GM20000 (cell line): ENCODE data around the gene LHPP.

Source experiments
- DNase-seq: peaks from one replicate; pipeline ENCODE4 v3.0.0; 2012; ENCODE audit warnings: low spot score
- CTCF ChIP-seq: IDR thresholded peaks from 2 replicates; pipeline ENCODE4 v1.5.1; 2012; ENCODE audit warnings: mild to moderate bottlenecking, control low read depth; ENCODE audit errors: extremely low read depth, missing control alignments

The LHPP gene

GRCh38 chr10:124495162-124495561 is 33.5 kb downstream of the LHPP start:
- no peak for TF ChIP-seq CTCF
- DNase-seq: no peak

DNA sequence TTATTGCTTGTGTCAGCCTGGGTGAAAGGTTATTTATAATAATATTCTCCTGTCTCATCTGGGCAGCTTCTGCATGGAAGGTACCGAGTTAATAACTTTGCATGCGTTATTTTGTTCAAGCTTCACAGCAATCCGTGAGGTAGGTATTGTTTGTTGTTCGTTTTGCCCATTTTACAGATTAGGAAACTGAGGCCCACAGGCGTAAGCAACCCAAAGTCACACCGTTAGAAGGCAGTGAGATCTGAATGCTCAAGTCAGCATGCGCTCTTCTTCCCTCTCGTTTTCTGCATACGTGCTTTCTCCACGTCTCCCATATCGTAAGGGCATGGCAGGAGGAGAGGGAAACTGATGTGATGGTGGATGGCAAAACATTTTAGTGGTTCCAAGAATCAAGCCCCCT is 34.1 kb downstream of the LHPP start:
- TF ChIP-seq CTCF: no peak

GRCh38 chr10:124496150-124496549 is 34.5 kb downstream of the LHPP start:
- DNase-seq: no peak
- TF ChIP-seq CTCF: no peak

More for the DNA sequence above, 34.1 kb downstream of the LHPP start:
- no peak for DNase-seq

DNA sequence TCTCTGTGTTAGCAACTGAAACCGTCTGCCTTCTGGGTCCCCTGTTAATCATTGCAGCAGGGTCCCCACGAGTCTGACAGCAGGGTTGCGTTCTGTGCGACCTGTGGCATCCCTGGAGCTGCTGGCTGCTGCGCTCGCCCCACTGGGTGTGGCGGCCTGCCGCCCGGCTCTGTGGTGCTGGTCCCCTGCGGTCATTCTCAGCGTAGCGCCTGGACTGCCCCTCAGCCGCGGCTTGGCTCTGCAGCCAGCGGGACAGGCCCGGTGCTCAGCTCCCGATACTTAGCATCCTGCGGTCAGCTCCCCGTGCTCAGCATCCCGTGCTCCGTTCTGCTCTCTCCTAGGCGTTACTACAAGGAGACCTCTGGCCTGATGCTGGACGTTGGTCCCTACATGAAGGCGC is 35.0 kb downstream of the LHPP start:
- TF ChIP-seq CTCF: no peak

GRCh38 chr10:124497196-124497881 is 35.7 kb downstream of the LHPP start:
- no peak for DNase-seq
- no peak for TF ChIP-seq CTCF

More for the DNA sequence above, 35.0 kb downstream of the LHPP start:
- DNase-seq: no peak

- no peak for DNase-seq
- no peak for TF ChIP-seq CTCF
Measured at GRCh38 chr10:124498056-124498455, 36.4 kb downstream of the LHPP start.

DNA sequence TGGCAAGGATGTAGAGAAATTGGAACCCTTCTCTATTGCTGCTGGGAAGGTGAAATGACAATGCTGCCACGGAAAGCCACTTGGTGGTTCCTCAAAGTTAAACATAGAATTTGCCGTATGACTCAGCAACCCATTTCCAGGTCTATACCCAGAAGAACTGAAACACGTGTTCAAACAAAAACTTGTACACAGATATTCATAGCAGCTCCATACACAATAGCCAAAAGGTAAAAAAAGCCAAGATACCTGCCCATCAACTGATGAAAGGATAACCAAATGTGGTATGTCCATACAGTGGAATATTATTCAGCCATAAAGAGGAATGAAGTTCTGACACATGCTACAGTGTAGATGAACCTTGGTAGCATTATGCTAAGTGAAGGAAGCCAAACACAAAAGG is 39.1 kb downstream of the LHPP start:
- TF ChIP-seq CTCF: no peak
- no peak for DNase-seq
